GM23338 (cell line): Measurements from ENCODE around the gene OLIG1.

Source experiments
- EZH2 ChIP-seq: fragments of 200-600 bp; sonication (generic); IDR thresholded peaks from one replicate; pipeline ENCODE4 v1.8.0; 2017; ENCODE audit warnings: antibody characterized with exemption, mild to moderate bottlenecking, low read depth; ENCODE audit not compliant: unreplicated experiment
- TF ChIP-seq, protein P1 (sequence below), 2 experiments: fragments of 200-600 bp in 1 of 2; sonication (generic) in 1 of 2; conservative IDR thresholded peaks; 2 replicates each; pipeline versions ENCODE4 v1.5.1 to v1.6.1; 2016 to 2017; ENCODE audit warnings: antibody characterized with exemption in 2 of 2, low read depth in 2 of 2, mild to moderate bottlenecking in 2 of 2, moderate library complexity in 1 of 2

- peak; percentile 81 for TF ChIP-seq EZH2
- TF ChIP-seq, protein P1, sequence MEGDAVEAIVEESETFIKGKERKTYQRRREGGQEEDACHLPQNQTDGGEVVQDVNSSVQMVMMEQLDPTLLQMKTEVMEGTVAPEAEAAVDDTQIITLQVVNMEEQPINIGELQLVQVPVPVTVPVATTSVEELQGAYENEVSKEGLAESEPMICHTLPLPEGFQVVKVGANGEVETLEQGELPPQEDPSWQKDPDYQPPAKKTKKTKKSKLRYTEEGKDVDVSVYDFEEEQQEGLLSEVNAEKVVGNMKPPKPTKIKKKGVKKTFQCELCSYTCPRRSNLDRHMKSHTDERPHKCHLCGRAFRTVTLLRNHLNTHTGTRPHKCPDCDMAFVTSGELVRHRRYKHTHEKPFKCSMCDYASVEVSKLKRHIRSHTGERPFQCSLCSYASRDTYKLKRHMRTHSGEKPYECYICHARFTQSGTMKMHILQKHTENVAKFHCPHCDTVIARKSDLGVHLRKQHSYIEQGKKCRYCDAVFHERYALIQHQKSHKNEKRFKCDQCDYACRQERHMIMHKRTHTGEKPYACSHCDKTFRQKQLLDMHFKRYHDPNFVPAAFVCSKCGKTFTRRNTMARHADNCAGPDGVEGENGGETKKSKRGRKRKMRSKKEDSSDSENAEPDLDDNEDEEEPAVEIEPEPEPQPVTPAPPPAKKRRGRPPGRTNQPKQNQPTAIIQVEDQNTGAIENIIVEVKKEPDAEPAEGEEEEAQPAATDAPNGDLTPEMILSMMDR (conservative IDR thresholded peaks at IDR 0.05; ENCODE audit: low read depth in 2 of 2): no peak
These were observed 40.5 kb upstream of the OLIG1 start for GRCh38 chr21:33029385-33029921.
